Gastroesophageal sphincter (tissue), 3 donors: ENCODE results near the gene SLTM.
A peak's percentile ranks its signal among the peaks of the same experiment; 100 is the strongest.

Experiments used
- EP300 ChIP-seq: sonication (generic); formaldehyde crosslinking; IDR thresholded peaks from one replicate; pipeline ENCODE4 v1.6.1; 2017; ENCODE audit warnings: antibody characterized with exemption, mild to moderate bottlenecking
- POLR2A ChIP-seq, 2 donors: fragments of 450-650 bp; IDR thresholded peaks; one replicate each; pipeline ENCODE4 v1.6.1; 2017; ENCODE audit warnings: antibody characterized with exemption in 2 of 2, mild to moderate bottlenecking in 2 of 2, moderate library complexity in 1 of 2
- POLR2AphosphoS5 ChIP-seq: sonication (generic); formaldehyde crosslinking; IDR thresholded peaks from one replicate; pipeline ENCODE4 v1.6.1; 2017; ENCODE audit warnings: antibody characterized with exemption
- TF ChIP-seq, protein P1 (sequence below), 4 experiments: fragments of 200-600 bp in 2 of 4; fragments of 450-650 bp in 2 of 4; sonication (generic) in 1 of 4; IDR thresholded peaks; one replicate each; pipeline ENCODE4 v1.5.1; 2017 to 2019; ENCODE audit warnings: antibody characterized with exemption in 4 of 4, mild to moderate bottlenecking in 2 of 4, moderate library complexity in 2 of 4

DNA sequence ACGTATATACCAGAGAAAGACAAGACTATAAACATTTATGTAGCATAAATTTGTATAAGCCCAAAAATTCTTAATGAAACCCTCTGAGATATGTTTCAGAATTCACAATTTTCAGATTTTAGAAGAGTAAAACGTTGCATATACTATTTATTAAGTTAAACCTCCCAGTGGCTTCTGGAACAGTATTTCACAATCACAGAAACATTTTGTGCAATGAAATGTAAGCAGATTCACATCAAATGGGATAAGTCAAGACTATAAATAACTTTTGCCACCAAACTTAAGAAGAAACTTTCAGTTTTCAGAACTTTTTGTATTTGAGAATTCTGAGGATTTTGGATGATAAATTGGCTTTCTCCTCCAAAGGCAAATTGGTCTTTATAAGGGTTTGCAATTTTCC, 9.2 kb downstream of the SLTM start:
- TF ChIP-seq, protein P1, sequence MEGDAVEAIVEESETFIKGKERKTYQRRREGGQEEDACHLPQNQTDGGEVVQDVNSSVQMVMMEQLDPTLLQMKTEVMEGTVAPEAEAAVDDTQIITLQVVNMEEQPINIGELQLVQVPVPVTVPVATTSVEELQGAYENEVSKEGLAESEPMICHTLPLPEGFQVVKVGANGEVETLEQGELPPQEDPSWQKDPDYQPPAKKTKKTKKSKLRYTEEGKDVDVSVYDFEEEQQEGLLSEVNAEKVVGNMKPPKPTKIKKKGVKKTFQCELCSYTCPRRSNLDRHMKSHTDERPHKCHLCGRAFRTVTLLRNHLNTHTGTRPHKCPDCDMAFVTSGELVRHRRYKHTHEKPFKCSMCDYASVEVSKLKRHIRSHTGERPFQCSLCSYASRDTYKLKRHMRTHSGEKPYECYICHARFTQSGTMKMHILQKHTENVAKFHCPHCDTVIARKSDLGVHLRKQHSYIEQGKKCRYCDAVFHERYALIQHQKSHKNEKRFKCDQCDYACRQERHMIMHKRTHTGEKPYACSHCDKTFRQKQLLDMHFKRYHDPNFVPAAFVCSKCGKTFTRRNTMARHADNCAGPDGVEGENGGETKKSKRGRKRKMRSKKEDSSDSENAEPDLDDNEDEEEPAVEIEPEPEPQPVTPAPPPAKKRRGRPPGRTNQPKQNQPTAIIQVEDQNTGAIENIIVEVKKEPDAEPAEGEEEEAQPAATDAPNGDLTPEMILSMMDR (IDR thresholded peaks at IDR 0.05), result no peak
- no peak for TF ChIP-seq POLR2A (IDR thresholded peaks at IDR 0.05)
- no peak for TF ChIP-seq EP300
- peak; percentile 72 for TF ChIP-seq POLR2AphosphoS5
